B cell (primary cell): ENCODE results near the gene GPX7. TPM values are rescaled to one million over a fixed set of nuclear protein-coding genes. Genes with fewer than 3 reads are reported as not detected.

Source experiments
- ATAC-seq: fragments of 200-7000 bp; cut with Tn5 transposase; one replicate; pipeline ENCODE4 v1.10.0; 2021; ENCODE audit warnings: low read depth, mild to moderate bottlenecking, moderate number of reproducible peaks, moderate library complexity
- CTCF ChIA-PET: fragments of 350-600 bp; sonication (Branson Sonifier 250); formaldehyde crosslinking; loops from one replicate; lab custom pipeline; 2021; ENCODE audit warnings: antibody characterized with exemption, inconsistent platforms; lab: Charles Lee
- POLR2A ChIA-PET: fragments of 350-600 bp; sonication (Branson Sonifier 250); formaldehyde crosslinking; loops from one replicate; lab custom pipeline; 2021; ENCODE audit warnings: antibody characterized with exemption; lab: Charles Lee
- DNase-seq: peaks from one replicate; pipeline ENCODE4 v3.0.0; 2013
- H2AFZ ChIP-seq: 2 replicates; pipeline ENCODE4 v1.6.1; 2012; ENCODE audit warnings: mild to moderate bottlenecking, low read depth, low read length; ENCODE audit not compliant: insufficient read depth, poor library complexity, severe bottlenecking
- H3K27ac ChIP-seq, 2 donors: 1 replicate in 1 of 2; 2 replicates in 1 of 2; pipeline ENCODE4 v1.5.1; 2012 to 2013; ENCODE audit warnings: low read length in 2 of 2, mild to moderate bottlenecking in 2 of 2, moderate library complexity in 1 of 2
- H3K27me3 ChIP-seq, 4 experiments: fragments of 200-600 bp in 1 of 4; sonication (generic) in 1 of 4; replicated peaks in 1 of 4; 1 replicate in 2 of 4; 2 replicates in 2 of 4; pipeline versions ENCODE4 v1.6.1 to v1.7.0; 2013 to 2016; ENCODE audit warnings: low read length in 3 of 4, mild to moderate bottlenecking in 2 of 4, mixed read lengths in 1 of 4, moderate library complexity in 1 of 4; ENCODE audit not compliant: insufficient read depth in 4 of 4, control insufficient read depth in 3 of 4; ENCODE audit errors: control extremely low read depth in 1 of 4
- H3K36me3 ChIP-seq, 2 experiments: replicated peaks in 1 of 2; 1 replicate in 1 of 2; 2 replicates in 1 of 2; pipeline versions ENCODE4 v1.6.1 to v1.7.1; 2013; ENCODE audit warnings: low read length in 1 of 2; ENCODE audit not compliant: insufficient read depth in 2 of 2, control insufficient read depth in 1 of 2; ENCODE audit errors: control extremely low read depth in 1 of 2, extremely low read depth in 1 of 2
- H3K4me1 ChIP-seq, 2 donors: fragments of 200-600 bp in 1 of 2; sonication (generic) in 1 of 2; 1 replicate in 1 of 2; 2 replicates in 1 of 2; pipeline versions ENCODE4 v1.5.1 to v1.6.1; 2013 to 2017; ENCODE audit warnings: low read length in 2 of 2; ENCODE audit not compliant: control insufficient read depth in 2 of 2, insufficient read depth in 2 of 2
- H3K4me2 ChIP-seq: replicated peaks from 2 replicates; pipeline ENCODE3; 2012; ENCODE audit warnings: mild to moderate bottlenecking, low read depth, low read length; ENCODE audit not compliant: poor library complexity, severe bottlenecking
- H3K4me3 ChIP-seq, 5 experiments: fragments of 200-600 bp in 1 of 5; sonication (generic) in 1 of 5; 1 replicate in 3 of 5; 2 replicates in 2 of 5; pipeline versions ENCODE4 v1.5.1 to v1.7.0; 2011 to 2016; ENCODE audit warnings: low read length in 4 of 5, mild to moderate bottlenecking in 4 of 5, low read depth in 2 of 5, control low read depth in 1 of 5, moderate library complexity in 1 of 5; ENCODE audit not compliant: insufficient read depth in 1 of 5; ENCODE audit errors: control extremely low read depth in 1 of 5, extremely low read depth in 1 of 5
- H3K79me2 ChIP-seq: fragments of 200-600 bp; sonication (generic); one replicate; pipeline ENCODE4 v1.6.0; 2016; ENCODE audit warnings: low read length; ENCODE audit not compliant: control insufficient read depth, insufficient read depth
- H3K9ac ChIP-seq: fragments of 200-600 bp; sonication (generic); 2 replicates; pipeline ENCODE4 v1.6.1; 2017; ENCODE audit warnings: mild to moderate bottlenecking, low read length, moderate library complexity
- H3K9me3 ChIP-seq, 3 donors: one replicate each; pipeline versions ENCODE4 v1.6.1 to v1.7.1; 2013; ENCODE audit warnings: low read length in 2 of 3; ENCODE audit not compliant: control insufficient read depth in 2 of 3, insufficient read depth in 1 of 3; ENCODE audit errors: control extremely low read depth in 1 of 3
- H4K20me1 ChIP-seq: 2 replicates; pipeline ENCODE4 v1.6.0; 2012; ENCODE audit warnings: mild to moderate bottlenecking, low read length; ENCODE audit not compliant: insufficient read depth, control insufficient read depth, poor library complexity, severe bottlenecking
- H3K27ac Mint-ChIP-seq: one replicate; pipeline ENCODE4 v1.8.0; 2021; ENCODE audit warnings: mixed read lengths
- H3K27me3 Mint-ChIP-seq: one replicate; pipeline ENCODE4 v1.8.0; 2021; ENCODE audit warnings: mixed read lengths
- H3K4me1 Mint-ChIP-seq: one replicate; pipeline ENCODE4 v1.8.0; 2021; ENCODE audit warnings: mixed read lengths
- H3K4me3 Mint-ChIP-seq: one replicate; pipeline ENCODE4 v1.8.0; 2021; ENCODE audit warnings: mixed read lengths
- H3K9me3 Mint-ChIP-seq: one replicate; pipeline ENCODE4 v1.8.0; 2022; ENCODE audit warnings: mixed read lengths; ENCODE audit not compliant: insufficient read depth
- EZH2 ChIP-seq: IDR thresholded peaks from 2 replicates; pipeline ENCODE4 v1.6.1; 2012; ENCODE audit warnings: borderline replicate concordance, low read depth, mild to moderate bottlenecking, moderate library complexity, low read length; ENCODE audit not compliant: insufficient read depth, poor library complexity, severe bottlenecking
- WGBS: methylation state at CpG from one replicate; pipeline ENCODE4 v1.1.5; 2013; ENCODE audit warnings: missing lambda C conversion rate; ENCODE audit not compliant: insufficient coverage; 5-methylcytosine and 5-hydroxymethylcytosine counted together
- intact Hi-C: fragments of 100-400 bp; cut with micrococcal nuclease; formaldehyde crosslinking; loops from one replicate; pipeline ENCODE4 v1.10.0; 2022
- polyA plus RNA-seq: library from polyadenylated mRNA; depleted of rRNA; stranded (reverse); fragments of >200 nt; gene quantifications from 2 replicates; pipeline ENCODE4 v1.2.3, GENCODE V29; 2012
- total RNA-seq, 2 donors: library from RNA; stranded (reverse); fragments of 120-200 nt in 1 of 2; gene quantifications; 1 replicate in 1 of 2; 2 replicates in 1 of 2; pipeline versions ENCODE4 v1.2.3 to v1.2.4, GENCODE V29; 2013 to 2022
- TF ChIP-seq, protein P1 (sequence below): fragments of 200-600 bp; IDR thresholded peaks from one replicate; pipeline ENCODE4 v1.8.0; 2022; ENCODE audit warnings: antibody characterized with exemption, mild to moderate bottlenecking

The GPX7 gene
- total and polyA plus RNA-seq, 2 donors (not counting 1 experiment from before 2014, with no cell fraction given), result 21.4 to 27.6 TPM

DNA sequence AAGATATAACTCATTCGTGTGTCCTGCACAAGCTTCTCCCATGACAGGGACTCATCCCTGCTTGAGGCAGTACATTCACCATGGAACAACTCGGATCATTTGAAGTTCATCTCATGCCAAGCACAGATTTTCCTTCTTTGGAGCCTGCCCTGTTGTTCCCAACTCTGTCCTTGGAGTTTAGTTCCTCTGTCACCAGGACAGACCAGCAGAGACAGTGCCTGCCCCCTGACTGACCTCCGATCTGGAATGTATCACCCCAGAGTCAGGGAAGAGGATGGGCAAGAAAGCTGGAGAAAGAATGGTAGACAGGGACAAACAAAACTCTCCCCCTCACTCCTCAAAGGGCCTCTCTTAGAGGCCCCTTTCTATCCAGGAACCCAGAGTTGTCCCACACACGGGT is 35.8 kb downstream of the GPX7 start:
- H3K4me3 Mint-ChIP-seq, result peak overlapping the region; percentile 91
- Histone ChIP-seq H2AFZ (no peak overlapping the region), H3K36me3 (peaks cover 0 to 9% of the 10 kb centered on the region in 2 experiments), H4K20me1 (no peaks in the 10 kb centered on the region), H3K4me3 (peak overlapping the region in 2 of 5 experiments; percentile 30 to 45), H3K4me2 (peak overlapping the region; percentile 75), H3K27ac (peak overlapping the region; percentile 86 to 99), H3K9me3 (peaks cover 0 to 5% (median 0%) of the 10 kb centered on the region in 3 donors), H3K27me3 (no peaks in the 10 kb centered on the region), H3K9ac (peak overlapping the region; percentile 47), H3K79me2 (peaks cover 79% of the 10 kb centered on the region), H3K4me1 (peaks cover 79 to 86% of the 10 kb centered on the region in 2 donors)
- DNase-seq (no peak), ATAC-seq (no peak)
- peaks cover 5% of the 10 kb centered on the region for H3K9me3 Mint-ChIP-seq
- peak overlapping the region; percentile 100 for H3K27ac Mint-ChIP-seq
- ChIA-PET POLR2A (interaction anchor here (0.6 to 3.7 kb wide), 5 partner anchors 19 to 95 kb away, joined by 3 to 27 read pairs (median 5); partner anchors contain the start of gene TUT4), CTCF (interaction anchor here (0.5 to 7.3 kb wide), 5 partner anchors 9 to 85 kb away, joined by 3 to 42 read pairs (median 4); partner anchors contain the start of gene TUT4)
- WGBS, result 65% methylated on average over 2 of the region's 4 CpGs
- intact Hi-C loops, result loop anchor here (1.0 to 5.0 kb wide), 7 partner anchors 21 to 272 kb away; partner anchors contain the start of genes CC2D1B, GPX7, ORC1 and PRPF38A
- H3K27me3 Mint-ChIP-seq, result no peaks in the 10 kb centered on the region
- H3K4me1 Mint-ChIP-seq, result peaks cover 83% of the 10 kb centered on the region
- no peak for TF ChIP-seq EZH2
- TF ChIP-seq, protein P1, sequence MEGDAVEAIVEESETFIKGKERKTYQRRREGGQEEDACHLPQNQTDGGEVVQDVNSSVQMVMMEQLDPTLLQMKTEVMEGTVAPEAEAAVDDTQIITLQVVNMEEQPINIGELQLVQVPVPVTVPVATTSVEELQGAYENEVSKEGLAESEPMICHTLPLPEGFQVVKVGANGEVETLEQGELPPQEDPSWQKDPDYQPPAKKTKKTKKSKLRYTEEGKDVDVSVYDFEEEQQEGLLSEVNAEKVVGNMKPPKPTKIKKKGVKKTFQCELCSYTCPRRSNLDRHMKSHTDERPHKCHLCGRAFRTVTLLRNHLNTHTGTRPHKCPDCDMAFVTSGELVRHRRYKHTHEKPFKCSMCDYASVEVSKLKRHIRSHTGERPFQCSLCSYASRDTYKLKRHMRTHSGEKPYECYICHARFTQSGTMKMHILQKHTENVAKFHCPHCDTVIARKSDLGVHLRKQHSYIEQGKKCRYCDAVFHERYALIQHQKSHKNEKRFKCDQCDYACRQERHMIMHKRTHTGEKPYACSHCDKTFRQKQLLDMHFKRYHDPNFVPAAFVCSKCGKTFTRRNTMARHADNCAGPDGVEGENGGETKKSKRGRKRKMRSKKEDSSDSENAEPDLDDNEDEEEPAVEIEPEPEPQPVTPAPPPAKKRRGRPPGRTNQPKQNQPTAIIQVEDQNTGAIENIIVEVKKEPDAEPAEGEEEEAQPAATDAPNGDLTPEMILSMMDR, result no peak

DNA sequence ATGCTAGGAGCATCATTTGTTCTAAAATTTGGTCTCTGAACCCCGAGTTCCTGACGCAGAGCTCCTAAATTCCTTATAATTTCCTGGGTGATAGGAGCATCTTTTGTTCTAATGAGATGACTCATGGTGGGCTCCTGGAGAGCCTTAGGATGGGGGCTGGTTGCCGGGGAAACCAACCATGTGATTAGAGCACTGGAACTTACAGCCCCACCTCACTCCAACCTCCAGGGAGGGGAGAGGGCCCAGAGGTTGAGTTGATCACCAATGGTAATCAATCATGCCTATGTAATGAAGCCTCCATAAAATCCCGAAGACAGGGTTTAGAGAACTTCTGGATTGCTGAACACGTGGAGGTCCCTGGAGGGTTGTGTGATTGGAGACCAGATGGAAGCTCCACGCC is 38.5 kb downstream of the GPX7 start:
- Histone ChIP-seq H3K4me2 (peak overlapping the region; percentile 44), H3K27ac (peak overlapping the region; percentile 61 to 89), H3K9me3 (peaks cover 0 to 5% (median 0%) of the 10 kb centered on the region in 3 donors), H2AFZ (no peak overlapping the region), H3K36me3 (peaks cover 1 to 25% of the 10 kb centered on the region in 2 experiments), H3K9ac (peak overlapping the region; percentile 19), H3K79me2 (peaks cover 73% of the 10 kb centered on the region), H3K4me1 (peaks cover 58 to 66% of the 10 kb centered on the region in 2 donors), H3K27me3 (no peaks in the 10 kb centered on the region), H3K4me3 (peak overlapping the region in 1 of 5 experiments; percentile 14), H4K20me1 (no peaks in the 10 kb centered on the region)
- intact Hi-C loops, result no loop called here
- WGBS, result 80% methylated on average over 1 of the region's 6 CpGs
- Mint-ChIP-seq H3K9me3 (peaks cover 5% of the 10 kb centered on the region), H3K4me1 (peaks cover 68% of the 10 kb centered on the region), H3K27me3 (no peaks in the 10 kb centered on the region), H3K27ac (peak overlapping the region; percentile 96), H3K4me3 (peak overlapping the region; percentile 69)
- TF ChIP-seq, protein P1, result no peak
- no peak for TF ChIP-seq EZH2
- ATAC-seq, result no peak
- ChIA-PET POLR2A (interaction anchor here (1.1 to 1.7 kb wide), 4 partner anchors 8 to 88 kb away, joined by 3 to 17 read pairs (median 8); partner anchors contain the start of genes SHISAL2A and TUT4), CTCF (interaction anchor here (0.7 to 3.2 kb wide), 5 partner anchors 8 to 46 kb away, joined by 3 to 16 read pairs (median 4); no protein-coding TSS in a partner anchor)
- no peak for DNase-seq
